ENCODE data around the gene KLK3. TPM values are rescaled to one million over a fixed set of nuclear protein-coding genes. Genes with fewer than 3 reads are reported as not detected.

KLK3 gene
- polyA plus RNA-seq, 2 of the 4 experiments (the other 2 are of a cell fraction), result not detected

DNA sequence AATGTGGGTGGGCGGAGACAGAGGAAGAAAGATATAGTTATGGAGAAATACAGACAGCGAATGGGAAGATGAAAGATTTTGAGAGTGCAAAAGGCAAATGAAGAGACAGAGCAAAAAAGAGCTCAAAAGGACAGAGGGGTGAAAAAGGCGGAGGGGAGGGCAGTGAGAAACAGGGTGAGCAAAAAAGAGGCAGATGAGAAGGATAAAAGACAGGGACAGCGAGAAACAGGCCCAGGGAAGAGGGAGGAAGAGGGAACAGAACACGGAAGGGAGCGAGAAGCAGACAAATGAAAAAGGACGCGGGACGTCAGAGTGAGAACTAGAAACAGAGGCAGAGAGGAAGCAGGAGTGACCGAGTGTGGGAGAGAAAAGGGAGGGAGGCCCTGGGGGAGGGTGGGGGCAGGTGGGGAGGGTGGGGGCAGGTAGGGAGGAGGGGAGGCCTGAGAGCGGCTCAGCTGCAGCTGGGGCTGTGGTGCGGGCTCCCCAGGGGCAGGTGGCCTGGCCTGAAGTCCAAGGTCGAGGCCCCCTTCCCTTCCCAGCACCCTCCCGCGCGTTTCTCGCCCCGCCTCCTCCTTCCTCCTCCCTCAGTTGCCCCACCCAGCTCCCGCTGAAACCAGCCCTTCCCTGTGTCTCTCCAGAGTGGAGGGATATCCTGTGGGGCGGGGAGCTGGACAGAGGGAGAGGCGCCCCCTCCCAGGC, 34.0 kb upstream of the KLK3 start:
- no peak for DNase-seq (ENCODE audit: low read depth in 1 of 2, low spot score in 1 of 2)
- Histone ChIP-seq H3K4me3 (no peak overlapping the region), H3K9me3 (no peaks in the 10 kb centered on the region; the same call in 2 of the 3 replicates), H3K4me2 (peak overlapping the region; percentile 49), H3K4me1 (peaks cover 13% of the 10 kb centered on the region; the same call in 1 of the 3 replicates), H3K27ac (no peak overlapping the region)
- no peak for FAIRE-seq
- 41% methylated on average over 21 of the region's 21 CpGs for WGBS (ENCODE audit: missing lambda C conversion rate)
- POLR2A ChIA-PET, result interaction anchor here (0.8 kb wide), 1 partner anchor 17 kb away, joined by 5 read pairs; no protein-coding TSS in a partner anchor
- CTCF ChIA-PET, result interaction anchor here (1.1 to 2.8 kb wide), 2 partner anchors 37 to 102 kb away, joined by 4 to 11 read pairs; no protein-coding TSS in a partner anchor
- no peak for TF ChIP-seq KDM5A (IDR thresholded peaks at IDR 0.05)
- TF ChIP-seq KDM1A (IDR thresholded peaks at IDR 0.05; ENCODE audit: low read depth), result no peak
- TF ChIP-seq GATA3 (IDR thresholded peaks at IDR 0.05; ENCODE audit: borderline replicate concordance), result no peak
- no peak for TF ChIP-seq ESRRA (IDR thresholded peaks at IDR 0.05; ENCODE audit: borderline replicate concordance, low read length)
- TF ChIP-seq EP300 (IDR thresholded peaks at IDR 0.05), result no peak
- no peak for ATAC-seq

DNA sequence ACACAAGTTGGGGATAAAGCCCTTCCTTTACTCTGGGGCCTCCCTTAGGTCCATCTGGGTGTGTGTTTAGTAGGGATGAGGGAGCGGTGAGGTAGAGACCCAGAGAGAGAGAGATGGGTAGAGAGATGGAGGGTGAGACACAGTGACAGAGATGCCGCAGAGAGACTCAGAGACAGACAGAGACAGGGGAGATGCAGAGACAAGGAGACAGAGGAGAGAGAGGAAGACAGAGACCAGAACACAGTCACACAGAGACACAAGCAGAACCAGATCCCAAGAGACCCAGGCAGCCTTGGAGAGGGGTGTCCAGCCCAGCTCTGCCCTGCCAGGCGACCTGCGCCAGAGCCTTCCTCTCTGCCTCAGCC, 33.5 kb upstream of the KLK3 start:
- no peak overlapping the region for H3K4me3 ChIP-seq
- POLR2A ChIA-PET, result no interaction called here
- H3K9me3 ChIP-seq, result no peaks in the 10 kb centered on the region
- H3K4me2 ChIP-seq, result peak overlapping the region; percentile 49; the same call in 2 of the 3 replicates
- ATAC-seq, result no peak
- TF ChIP-seq TFCP2L1 (CRISPR knock-in tag; IDR thresholded peaks at IDR 0.05) (no peak), NPAS2 (CRISPR knock-in tag; IDR thresholded peaks at IDR 0.05; ENCODE audit: borderline replicate concordance) (no peak), SREBF2 (IDR thresholded peaks at IDR 0.05) (no peak), CHD2 (IDR thresholded peaks at IDR 0.05; ENCODE audit: low read length, partially characterized antibody) (no peak), ZNF302 (CRISPR knock-in tag; IDR thresholded peaks at IDR 0.05) (no peak), HOXA7 (CRISPR knock-in tag; IDR thresholded peaks at IDR 0.05) (no peak), RAD21 (conservative IDR thresholded peaks at IDR 0.05 in 1 of 2, IDR thresholded peaks at IDR 0.05 in 1 of 2) (no peak), MAFK (IDR thresholded peaks at IDR 0.05; ENCODE audit: partially characterized antibody) (no peak), HDAC2 (IDR thresholded peaks at IDR 0.05) (no peak), RNF2 (IDR thresholded peaks at IDR 0.05; ENCODE audit: borderline replicate concordance, low read depth) (no peak), EHMT2 (IDR thresholded peaks at IDR 0.05; ENCODE audit: low read depth) (no peak), ZSCAN20 (CRISPR knock-in tag; IDR thresholded peaks at IDR 0.05) (no peak), NR3C1 (IDR thresholded peaks at IDR 0.05) (no peak), EHF (CRISPR knock-in tag; IDR thresholded peaks at IDR 0.05) (no peak)
- TF ChIP-seq, protein P1, sequence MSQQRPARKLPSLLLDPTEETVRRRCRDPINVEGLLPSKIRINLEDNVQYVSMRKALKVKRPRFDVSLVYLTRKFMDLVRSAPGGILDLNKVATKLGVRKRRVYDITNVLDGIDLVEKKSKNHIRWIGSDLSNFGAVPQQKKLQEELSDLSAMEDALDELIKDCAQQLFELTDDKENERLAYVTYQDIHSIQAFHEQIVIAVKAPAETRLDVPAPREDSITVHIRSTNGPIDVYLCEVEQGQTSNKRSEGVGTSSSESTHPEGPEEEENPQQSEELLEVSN (IDR thresholded peaks at IDR 0.05; ENCODE audit: borderline replicate concordance, low read depth), result no peak
- TF ChIP-seq, protein P2, sequence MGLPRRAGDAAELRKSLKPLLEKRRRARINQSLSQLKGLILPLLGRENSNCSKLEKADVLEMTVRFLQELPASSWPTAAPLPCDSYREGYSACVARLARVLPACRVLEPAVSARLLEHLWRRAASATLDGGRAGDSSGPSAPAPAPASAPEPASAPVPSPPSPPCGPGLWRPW (IDR thresholded peaks at IDR 0.05), result no peak
- TF ChIP-seq, protein P3, sequence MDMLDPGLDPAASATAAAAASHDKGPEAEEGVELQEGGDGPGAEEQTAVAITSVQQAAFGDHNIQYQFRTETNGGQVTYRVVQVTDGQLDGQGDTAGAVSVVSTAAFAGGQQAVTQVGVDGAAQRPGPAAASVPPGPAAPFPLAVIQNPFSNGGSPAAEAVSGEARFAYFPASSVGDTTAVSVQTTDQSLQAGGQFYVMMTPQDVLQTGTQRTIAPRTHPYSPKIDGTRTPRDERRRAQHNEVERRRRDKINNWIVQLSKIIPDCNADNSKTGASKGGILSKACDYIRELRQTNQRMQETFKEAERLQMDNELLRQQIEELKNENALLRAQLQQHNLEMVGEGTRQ (IDR thresholded peaks at IDR 0.05), result no peak
- TF ChIP-seq, protein P4, sequence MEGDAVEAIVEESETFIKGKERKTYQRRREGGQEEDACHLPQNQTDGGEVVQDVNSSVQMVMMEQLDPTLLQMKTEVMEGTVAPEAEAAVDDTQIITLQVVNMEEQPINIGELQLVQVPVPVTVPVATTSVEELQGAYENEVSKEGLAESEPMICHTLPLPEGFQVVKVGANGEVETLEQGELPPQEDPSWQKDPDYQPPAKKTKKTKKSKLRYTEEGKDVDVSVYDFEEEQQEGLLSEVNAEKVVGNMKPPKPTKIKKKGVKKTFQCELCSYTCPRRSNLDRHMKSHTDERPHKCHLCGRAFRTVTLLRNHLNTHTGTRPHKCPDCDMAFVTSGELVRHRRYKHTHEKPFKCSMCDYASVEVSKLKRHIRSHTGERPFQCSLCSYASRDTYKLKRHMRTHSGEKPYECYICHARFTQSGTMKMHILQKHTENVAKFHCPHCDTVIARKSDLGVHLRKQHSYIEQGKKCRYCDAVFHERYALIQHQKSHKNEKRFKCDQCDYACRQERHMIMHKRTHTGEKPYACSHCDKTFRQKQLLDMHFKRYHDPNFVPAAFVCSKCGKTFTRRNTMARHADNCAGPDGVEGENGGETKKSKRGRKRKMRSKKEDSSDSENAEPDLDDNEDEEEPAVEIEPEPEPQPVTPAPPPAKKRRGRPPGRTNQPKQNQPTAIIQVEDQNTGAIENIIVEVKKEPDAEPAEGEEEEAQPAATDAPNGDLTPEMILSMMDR (IDR thresholded peaks at IDR 0.05), result no peak
- TF ChIP-seq, protein P5, sequence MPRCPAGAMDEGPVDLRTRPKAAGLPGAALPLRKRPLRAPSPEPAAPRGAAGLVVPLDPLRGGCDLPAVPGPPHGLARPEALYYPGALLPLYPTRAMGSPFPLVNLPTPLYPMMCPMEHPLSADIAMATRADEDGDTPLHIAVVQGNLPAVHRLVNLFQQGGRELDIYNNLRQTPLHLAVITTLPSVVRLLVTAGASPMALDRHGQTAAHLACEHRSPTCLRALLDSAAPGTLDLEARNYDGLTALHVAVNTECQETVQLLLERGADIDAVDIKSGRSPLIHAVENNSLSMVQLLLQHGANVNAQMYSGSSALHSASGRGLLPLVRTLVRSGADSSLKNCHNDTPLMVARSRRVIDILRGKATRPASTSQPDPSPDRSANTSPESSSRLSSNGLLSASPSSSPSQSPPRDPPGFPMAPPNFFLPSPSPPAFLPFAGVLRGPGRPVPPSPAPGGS (IDR thresholded peaks at IDR 0.05), result no peak
- TF ChIP-seq, protein P6, sequence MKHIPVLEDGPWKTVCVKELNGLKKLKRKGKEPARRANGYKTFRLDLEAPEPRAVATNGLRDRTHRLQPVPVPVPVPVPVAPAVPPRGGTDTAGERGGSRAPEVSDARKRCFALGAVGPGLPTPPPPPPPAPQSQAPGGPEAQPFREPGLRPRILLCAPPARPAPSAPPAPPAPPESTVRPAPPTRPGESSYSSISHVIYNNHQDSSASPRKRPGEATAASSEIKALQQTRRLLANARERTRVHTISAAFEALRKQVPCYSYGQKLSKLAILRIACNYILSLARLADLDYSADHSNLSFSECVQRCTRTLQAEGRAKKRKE (CRISPR knock-in tag; IDR thresholded peaks at IDR 0.05; ENCODE audit: low read depth), result no peak
- CTCF ChIA-PET, result interaction anchor here (2.8 kb wide), 1 partner anchor 101 kb away, joined by 11 read pairs; no protein-coding TSS in a partner anchor
- DNase-seq (ENCODE audit: low read depth in 1 of 2, low spot score in 1 of 2), result no peak
- WGBS (ENCODE audit: missing lambda C conversion rate), result 84% methylated on average over 4 of the region's 4 CpGs
- FAIRE-seq, result no peak
- no peak overlapping the region for H3K27ac ChIP-seq
- H3K4me1 ChIP-seq, result peaks cover 13% of the 10 kb centered on the region; the same call in 1 of the 3 replicates

Data from A549 (cell line).